Fibroblast of skin of back (primary cell): ENCODE results near the gene MICA.
"Not testable (repeated sequence)": the region's sequence is repeated elsewhere in the genome, so short reads cannot be mapped to it uniquely, and the experiment has no call there.

Experiments used
- DNase-seq: peaks from one replicate; pipeline ENCODE4 v3.0.0-alpha.2; 2013

The MICA gene

GRCh38 chr6:31414148-31414770 lies 10.9 kb downstream of the MICA start:
- DNase-seq = not testable (repeated sequence)

GRCh38 chr6:31414771-31415265 lies 11.4 kb downstream of the MICA start:
- DNase-seq = no peak

- no peak for DNase-seq
Measured at GRCh38 chr6:31416394-31417014, 13.1 kb downstream of the MICA start.

- no peak for DNase-seq
Measured at GRCh38 chr6:31418251-31418650, 14.9 kb downstream of the MICA start.

GRCh38 chr6:31419842-31420241 lies 16.4 kb downstream of the MICA start:
- DNase-seq = no peak

GRCh38 chr6:31420546-31420945 lies 17.2 kb downstream of the MICA start:
- no peak for DNase-seq

- no peak for DNase-seq
Measured at GRCh38 chr6:31422587-31422986, 19.2 kb downstream of the MICA start.

- DNase-seq = no peak
Measured at GRCh38 chr6:31423550-31423949, 20.2 kb downstream of the MICA start.

GRCh38 chr6:31426395-31427354 lies 23.3 kb downstream of the MICA start:
- DNase-seq = no peak

- DNase-seq = no peak
Measured at GRCh38 chr6:31430449-31430848, 27.1 kb downstream of the MICA start.

GRCh38 chr6:31435051-31435450 lies 31.7 kb downstream of the MICA start:
- DNase-seq = not testable (repeated sequence)

- DNase-seq = no peak
Measured at GRCh38 chr6:31438222-31438621, 34.8 kb downstream of the MICA start.

GRCh38 chr6:31438677-31439076 lies 35.3 kb downstream of the MICA start:
- no peak for DNase-seq

GRCh38 chr6:31441365-31442267 lies 38.2 kb downstream of the MICA start:
- peak; percentile 54 for DNase-seq

- DNase-seq = peak; percentile 53
Measured at GRCh38 chr6:31446481-31446880, 43.1 kb downstream of the MICA start.

- not testable (repeated sequence) for DNase-seq
Measured at GRCh38 chr6:31446999-31447789, 43.8 kb downstream of the MICA start.

- no peak for DNase-seq
Measured at GRCh38 chr6:31450751-31451150, 47.4 kb downstream of the MICA start.

- no peak for DNase-seq
Measured at GRCh38 chr6:31452859-31453258, 49.5 kb downstream of the MICA start.

GRCh38 chr6:31453259-31453658 lies 49.9 kb downstream of the MICA start:
- DNase-seq = no peak

GRCh38 chr6:31459864-31460263 lies 56.5 kb downstream of the MICA start:
- DNase-seq = not testable (repeated sequence)

- no peak for DNase-seq
Measured at GRCh38 chr6:31460361-31461025, 57.1 kb downstream of the MICA start.
